Body of pancreas (tissue), 4 donors: ENCODE data around the gene CLMN.
A peak's percentile ranks its signal among the peaks of the same experiment; 100 is the strongest.

Source experiments
- POLR2A ChIP-seq, 3 donors: fragments of 450-650 bp; IDR thresholded peaks; one replicate each; pipeline ENCODE4 v1.6.1; 2016; ENCODE audit warnings: antibody characterized with exemption in 3 of 3, mild to moderate bottlenecking in 2 of 3
- TF ChIP-seq, protein P1 (sequence below), 7 experiments: fragments of 450-650 bp in 4 of 7; fragments of 200-600 bp in 3 of 7; sonication (generic) in 3 of 7; IDR thresholded peaks; one replicate each; pipeline ENCODE4 v1.5.1; 2016 to 2019; ENCODE audit warnings: antibody characterized with exemption in 7 of 7

- TF ChIP-seq, protein P1, sequence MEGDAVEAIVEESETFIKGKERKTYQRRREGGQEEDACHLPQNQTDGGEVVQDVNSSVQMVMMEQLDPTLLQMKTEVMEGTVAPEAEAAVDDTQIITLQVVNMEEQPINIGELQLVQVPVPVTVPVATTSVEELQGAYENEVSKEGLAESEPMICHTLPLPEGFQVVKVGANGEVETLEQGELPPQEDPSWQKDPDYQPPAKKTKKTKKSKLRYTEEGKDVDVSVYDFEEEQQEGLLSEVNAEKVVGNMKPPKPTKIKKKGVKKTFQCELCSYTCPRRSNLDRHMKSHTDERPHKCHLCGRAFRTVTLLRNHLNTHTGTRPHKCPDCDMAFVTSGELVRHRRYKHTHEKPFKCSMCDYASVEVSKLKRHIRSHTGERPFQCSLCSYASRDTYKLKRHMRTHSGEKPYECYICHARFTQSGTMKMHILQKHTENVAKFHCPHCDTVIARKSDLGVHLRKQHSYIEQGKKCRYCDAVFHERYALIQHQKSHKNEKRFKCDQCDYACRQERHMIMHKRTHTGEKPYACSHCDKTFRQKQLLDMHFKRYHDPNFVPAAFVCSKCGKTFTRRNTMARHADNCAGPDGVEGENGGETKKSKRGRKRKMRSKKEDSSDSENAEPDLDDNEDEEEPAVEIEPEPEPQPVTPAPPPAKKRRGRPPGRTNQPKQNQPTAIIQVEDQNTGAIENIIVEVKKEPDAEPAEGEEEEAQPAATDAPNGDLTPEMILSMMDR (IDR thresholded peaks at IDR 0.05) = peak in 1 of 7 experiments; percentile 2
- TF ChIP-seq POLR2A (IDR thresholded peaks at IDR 0.05) = peak; percentile 63 to 84 (median 81)
Observed at GRCh38 chr14:95157327-95158189, 162.2 kb downstream of the CLMN start, which contains the start of gene DICER1.
